GM18870 (cell line): ENCODE measurements around the gene RCSD1.

Experiments
- ATAC-seq: cut with Tn5 transposase; IDR thresholded peaks from one replicate; pipeline ENCODE4 v1.9.1; 2021; ENCODE audit warnings: moderate library complexity; ENCODE audit not compliant: unreplicated experiment

RCSD1 gene

DNA sequence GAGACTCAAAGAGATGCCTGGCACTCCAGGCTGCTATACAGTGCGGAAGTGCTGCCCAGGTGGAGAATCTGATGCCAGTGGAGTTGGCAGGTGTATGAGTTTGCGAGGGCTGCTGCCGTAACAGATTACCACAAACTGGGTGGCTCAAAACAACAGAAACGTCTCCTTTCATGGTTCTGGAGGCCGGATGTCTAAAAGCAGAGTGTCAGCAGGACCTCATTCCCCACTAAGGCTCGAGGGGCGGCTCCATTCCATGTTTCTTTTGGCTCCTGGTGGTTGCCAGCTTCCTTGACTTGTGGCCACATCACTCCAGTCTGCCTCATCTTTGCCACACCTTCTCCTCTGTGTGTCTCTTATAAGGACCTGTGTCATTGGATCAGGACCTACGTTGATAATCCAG lies 10.0 kb downstream of the RCSD1 start:
- ATAC-seq: no peak

DNA sequence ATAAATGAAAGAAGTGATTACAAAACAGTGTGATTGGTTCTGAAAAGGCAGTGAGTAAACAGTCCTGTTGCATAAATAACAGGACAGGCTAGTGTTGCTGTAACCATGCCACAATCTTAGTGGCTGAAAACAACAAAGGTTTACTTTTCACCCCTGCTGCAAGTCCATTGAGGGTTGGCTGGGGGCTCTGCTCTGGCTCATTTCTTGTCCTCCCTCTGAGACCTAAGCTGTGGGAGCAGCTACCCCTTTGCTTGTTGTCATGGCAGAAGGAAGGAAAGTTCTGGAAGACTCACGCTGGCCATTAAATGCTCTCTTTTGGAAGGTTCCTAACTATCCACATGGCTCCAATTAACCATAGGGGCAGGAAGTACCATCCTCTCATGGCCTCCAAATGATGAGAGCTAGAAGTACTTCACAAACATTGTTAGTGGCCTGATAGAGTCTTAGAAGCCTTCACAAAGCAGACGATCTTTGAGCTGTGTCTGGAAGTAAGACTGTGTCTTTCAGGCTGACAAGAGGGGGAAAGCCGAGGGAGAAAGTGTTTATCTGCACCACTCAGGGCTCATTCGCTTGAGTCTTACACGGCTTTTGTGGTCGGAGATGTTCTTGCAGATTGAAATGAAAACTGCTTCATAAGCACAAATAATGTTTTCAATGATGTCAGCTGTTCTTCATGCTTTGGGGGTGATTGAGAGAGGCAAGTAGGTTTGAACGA lies 11.9 kb downstream of the RCSD1 start:
- no peak for ATAC-seq

- ATAC-seq: no peak
These were observed 12.4 kb downstream of the RCSD1 start for GRCh38 chr1:167642501-167642826.

GRCh38 chr1:167643441-167643840 lies 13.4 kb downstream of the RCSD1 start:
- no peak for ATAC-seq

DNA sequence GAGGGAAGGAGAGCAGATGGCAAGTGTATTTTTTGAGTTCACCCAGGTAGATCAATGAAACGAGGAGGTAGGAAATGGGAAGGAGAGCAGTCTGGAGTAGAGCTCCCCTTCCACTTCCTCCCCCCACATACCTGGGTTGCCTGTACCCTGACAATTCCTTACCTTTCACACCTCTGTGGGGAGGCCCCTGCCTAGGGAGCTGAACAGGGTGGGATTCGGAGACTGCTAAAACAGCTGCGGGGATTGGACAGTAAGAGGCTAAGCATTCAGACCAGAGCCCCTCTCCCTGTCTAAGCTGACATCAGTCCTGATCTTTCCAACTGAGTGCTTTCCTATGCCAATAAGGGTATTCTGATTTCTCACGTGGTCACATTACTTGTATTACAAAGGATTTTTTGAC lies 14.5 kb downstream of the RCSD1 start:
- no peak for ATAC-seq

DNA sequence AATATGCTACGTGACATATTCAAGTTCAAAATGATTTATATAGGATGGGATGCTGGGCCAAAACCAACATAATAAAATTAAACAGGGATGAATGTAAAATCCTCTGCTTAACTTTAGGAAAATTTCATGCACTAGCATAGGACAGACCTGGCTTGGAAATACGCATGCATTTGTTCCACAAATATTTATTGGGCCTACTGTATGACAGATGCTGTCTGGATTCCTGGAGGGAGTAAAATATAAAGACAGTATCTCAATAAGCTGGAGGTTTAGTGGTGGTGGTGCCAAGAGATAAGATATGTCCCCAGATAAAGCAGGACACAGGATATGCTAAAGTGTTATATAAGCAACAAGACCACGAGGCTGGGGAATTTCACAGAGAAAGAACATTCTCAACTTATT lies 15.1 kb downstream of the RCSD1 start:
- no peak for ATAC-seq

DNA sequence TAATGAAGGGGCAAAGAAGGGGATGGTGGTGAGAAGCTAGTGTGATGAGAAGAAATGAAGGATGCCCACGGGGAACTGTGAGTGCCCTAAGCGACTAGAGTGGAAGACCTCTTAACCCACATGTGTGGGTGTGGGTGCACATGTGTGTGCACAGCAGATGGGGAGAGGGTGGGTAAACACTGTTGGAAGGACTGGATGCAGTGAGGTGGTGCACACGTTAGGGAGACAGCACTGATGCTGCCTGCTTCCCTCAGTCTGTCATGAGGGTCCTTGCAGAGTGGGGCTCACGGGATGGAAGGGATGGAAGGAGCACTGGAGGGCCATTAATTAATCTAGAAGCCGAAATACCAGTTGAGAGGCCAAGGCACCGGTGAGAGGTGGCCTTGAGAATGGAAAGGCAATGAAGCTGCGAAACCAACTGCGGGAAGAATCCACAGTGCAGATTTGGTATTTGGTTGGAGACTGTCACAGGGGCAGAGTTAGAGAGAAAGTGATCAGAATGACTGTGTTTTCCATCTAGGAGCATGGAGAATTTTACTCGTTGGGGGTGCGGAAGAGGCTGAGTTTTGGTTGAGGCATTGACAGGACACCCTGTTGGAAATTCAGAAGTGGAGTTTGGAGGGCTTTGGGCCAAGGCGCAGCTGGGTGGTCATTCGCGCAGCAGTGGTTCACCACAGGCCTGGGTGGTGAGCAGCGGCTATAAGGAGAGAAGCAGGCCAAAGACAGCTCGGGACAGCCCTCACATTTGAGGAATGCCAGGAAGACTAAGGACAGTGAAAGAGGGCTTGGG lies 15.8 kb downstream of the RCSD1 start:
- ATAC-seq: no peak

- ATAC-seq: no peak
These were observed 18.3 kb downstream of the RCSD1 start for GRCh38 chr1:167648252-167648849.

DNA sequence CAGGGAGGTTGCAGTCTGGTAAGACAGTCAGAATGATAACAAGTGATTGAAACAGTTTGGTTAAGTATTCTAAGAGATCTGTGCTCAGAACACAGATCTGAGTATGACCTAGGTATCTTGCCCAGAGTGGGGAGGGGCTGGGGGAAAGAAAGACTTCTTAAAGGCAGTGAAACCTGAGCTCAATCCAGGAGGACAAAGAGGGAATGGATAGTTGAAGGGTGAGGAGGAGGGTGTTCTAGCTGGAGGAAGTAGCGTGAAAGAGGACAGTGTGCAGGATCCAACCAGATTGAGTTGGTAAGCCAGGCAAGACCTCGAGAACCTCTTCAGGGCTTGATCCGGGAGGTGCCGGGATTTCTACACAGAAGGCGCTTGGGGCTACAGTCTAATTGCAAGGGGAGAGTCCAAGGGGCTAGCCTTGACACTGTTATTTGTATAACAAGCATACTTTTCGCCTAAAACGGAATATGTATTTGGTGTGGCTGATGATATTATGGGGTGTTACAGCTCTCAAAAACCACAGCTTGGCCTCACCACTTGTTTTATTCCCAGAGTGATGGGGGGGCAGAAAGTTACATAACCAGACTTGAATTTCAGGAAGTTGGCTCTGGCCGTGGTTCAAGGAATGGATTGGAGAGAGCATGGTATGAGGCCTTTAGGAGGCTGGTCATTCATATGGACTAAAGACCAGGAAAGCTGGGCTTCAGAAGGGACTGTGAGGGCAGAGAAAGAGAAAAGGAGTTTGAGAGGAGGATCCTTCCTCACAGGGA lies 19.1 kb downstream of the RCSD1 start:
- no peak for ATAC-seq

GRCh38 chr1:167650269-167651160 lies 20.5 kb downstream of the RCSD1 start:
- ATAC-seq: peak; percentile 44

DNA sequence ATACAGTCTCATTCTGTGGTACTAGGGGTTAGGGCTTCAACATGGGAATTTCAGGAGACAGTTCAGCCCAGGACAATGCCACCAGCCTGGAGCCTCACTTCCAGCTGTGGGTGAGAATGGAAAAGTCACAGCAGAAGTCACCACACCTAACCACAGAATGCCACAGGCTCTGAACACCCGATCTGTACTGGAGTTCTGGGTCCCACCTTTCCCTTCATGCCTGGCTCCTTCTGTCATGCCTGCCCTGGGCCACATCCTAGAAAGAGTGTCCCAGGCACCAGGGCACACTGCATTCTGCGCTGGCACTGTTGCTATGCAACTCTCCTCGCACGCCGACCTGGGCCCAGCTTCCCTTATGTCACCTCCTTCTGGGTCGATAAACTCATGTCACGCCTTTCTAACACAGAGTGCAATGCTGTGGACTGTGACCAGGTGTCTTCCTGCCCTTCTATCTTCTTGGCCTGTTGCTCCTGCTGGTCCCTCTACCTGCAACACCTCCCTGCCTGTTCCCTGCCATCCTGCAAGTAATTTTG lies 21.2 kb downstream of the RCSD1 start:
- no peak for ATAC-seq

- no peak for ATAC-seq
These were observed 25.0 kb downstream of the RCSD1 start for GRCh38 chr1:167654975-167655575.

DNA sequence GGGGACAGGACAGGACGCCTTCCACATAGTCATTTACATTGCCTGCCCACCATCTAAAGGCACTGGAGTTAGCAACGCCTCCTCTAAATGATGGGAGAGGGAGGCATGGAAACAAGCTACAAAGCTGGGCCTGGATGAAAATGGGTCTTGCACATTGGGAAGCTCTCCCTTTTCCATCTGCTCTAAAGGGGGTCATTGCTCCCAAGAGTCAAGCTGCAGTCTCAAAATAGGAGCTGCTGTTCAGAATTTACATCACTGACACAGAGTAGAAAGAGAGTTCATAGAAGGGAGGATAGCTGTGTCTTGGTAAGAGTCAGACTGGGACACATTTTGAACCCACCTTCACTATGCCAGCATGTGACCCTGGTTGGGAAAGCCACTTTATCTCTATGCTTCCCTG lies 26.6 kb downstream of the RCSD1 start:
- no peak for ATAC-seq

GRCh38 chr1:167658574-167659328 lies 28.7 kb downstream of the RCSD1 start:
- ATAC-seq: no peak

- no peak for ATAC-seq
These were observed 29.4 kb downstream of the RCSD1 start for GRCh38 chr1:167659450-167659849.

DNA sequence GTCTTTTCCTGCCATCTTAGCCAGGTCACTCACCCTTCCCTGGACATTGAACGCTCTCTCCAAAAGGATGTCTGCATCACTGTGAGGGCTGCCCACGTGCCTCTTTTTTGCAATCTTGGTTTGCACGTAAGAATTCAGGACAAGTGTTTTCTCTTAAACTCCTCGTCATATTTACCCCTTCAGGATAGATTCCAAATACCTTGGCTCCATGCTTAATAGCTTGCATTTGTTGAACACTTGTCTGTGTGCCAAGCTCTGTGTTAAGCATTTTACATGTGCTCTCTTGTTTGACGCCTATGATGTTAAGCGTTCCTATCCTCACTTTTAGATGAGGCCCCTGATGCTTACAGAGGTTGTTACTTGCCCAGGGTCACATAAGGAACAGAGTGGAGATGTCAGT lies 29.8 kb downstream of the RCSD1 start:
- no peak for ATAC-seq

- no peak for ATAC-seq
These were observed 31.7 kb downstream of the RCSD1 start for GRCh38 chr1:167661527-167662426.
